ENCODE results near the gene SLC37A1.

The SLC37A1 gene

DNA sequence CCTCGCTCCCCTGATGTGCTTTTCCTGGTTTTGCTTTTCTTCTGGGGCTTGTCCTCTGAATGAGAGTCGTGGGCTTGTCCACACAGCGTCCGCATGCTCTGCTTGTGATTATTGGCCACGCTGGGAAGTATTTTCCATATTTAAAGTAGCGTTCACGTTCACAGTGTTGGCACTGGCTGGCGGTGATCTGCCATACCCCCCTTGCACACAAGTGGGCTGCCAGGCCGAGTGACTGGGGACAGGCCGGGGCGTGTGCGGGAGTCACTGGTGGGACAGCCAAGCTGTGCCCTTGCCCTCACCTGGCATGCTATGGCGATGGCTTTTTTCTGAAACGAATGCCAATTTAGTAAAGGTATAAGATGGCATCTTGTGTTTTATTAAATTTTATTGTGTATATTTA is 32.8 kb downstream of the SLC37A1 start:
- no peaks in the 10 kb centered on the region for H3K27me3 ChIP-seq (ENCODE audit: control insufficient read depth, insufficient read depth, low read length)
- H3K4me3 ChIP-seq (ENCODE audit: low read depth, low read length), result no peak overlapping the region
- H3K9me3 ChIP-seq (ENCODE audit: control insufficient read depth, insufficient read depth, low read length), result no peaks in the 10 kb centered on the region
- H3K4me1 ChIP-seq (ENCODE audit: control insufficient read depth, insufficient read depth, low read length), result peaks cover 14% of the 10 kb centered on the region
- H3K9ac ChIP-seq (ENCODE audit: low read depth, low read length), result no peak overlapping the region
- peaks cover 66% of the 10 kb centered on the region for H3K36me3 ChIP-seq (ENCODE audit: control insufficient read depth, insufficient read depth, low read length)
- no peak overlapping the region for H3K27ac ChIP-seq (ENCODE audit: low read depth, low read length)

GRCh38 chr21:42547001-42547905 is 33.6 kb downstream of the SLC37A1 start:
- H3K4me1 ChIP-seq (ENCODE audit: control insufficient read depth, insufficient read depth, low read length), result peaks cover 14% of the 10 kb centered on the region
- H3K27ac ChIP-seq (ENCODE audit: low read depth, low read length), result no peak overlapping the region
- H3K27me3 ChIP-seq (ENCODE audit: control insufficient read depth, insufficient read depth, low read length), result no peaks in the 10 kb centered on the region
- H3K9ac ChIP-seq (ENCODE audit: low read depth, low read length), result no peak overlapping the region
- peaks cover 60% of the 10 kb centered on the region for H3K36me3 ChIP-seq (ENCODE audit: control insufficient read depth, insufficient read depth, low read length)
- no peak overlapping the region for H3K4me3 ChIP-seq (ENCODE audit: low read depth, low read length)
- no peaks in the 10 kb centered on the region for H3K9me3 ChIP-seq (ENCODE audit: control insufficient read depth, insufficient read depth, low read length)

- Histone ChIP-seq H3K36me3 (ENCODE audit: control insufficient read depth, insufficient read depth, low read length) (peaks cover 53% of the 10 kb centered on the region), H3K27me3 (ENCODE audit: control insufficient read depth, insufficient read depth, low read length) (no peaks in the 10 kb centered on the region), H3K9ac (ENCODE audit: low read depth, low read length) (no peak overlapping the region), H3K27ac (ENCODE audit: low read depth, low read length) (no peak overlapping the region), H3K9me3 (ENCODE audit: control insufficient read depth, insufficient read depth, low read length) (no peaks in the 10 kb centered on the region), H3K4me1 (ENCODE audit: control insufficient read depth, insufficient read depth, low read length) (peaks cover 14% of the 10 kb centered on the region), H3K4me3 (ENCODE audit: low read depth, low read length) (no peak overlapping the region)
Observed at GRCh38 chr21:42547906-42548365, 34.3 kb downstream of the SLC37A1 start.

- H3K9me3 ChIP-seq (ENCODE audit: control insufficient read depth, insufficient read depth, low read length), result no peaks in the 10 kb centered on the region
- H3K4me3 ChIP-seq (ENCODE audit: low read depth, low read length), result no peak overlapping the region
- no peaks in the 10 kb centered on the region for H3K27me3 ChIP-seq (ENCODE audit: control insufficient read depth, insufficient read depth, low read length)
- H3K4me1 ChIP-seq (ENCODE audit: control insufficient read depth, insufficient read depth, low read length), result peaks cover 21% of the 10 kb centered on the region
- no peak overlapping the region for H3K27ac ChIP-seq (ENCODE audit: low read depth, low read length)
- H3K36me3 ChIP-seq (ENCODE audit: control insufficient read depth, insufficient read depth, low read length), result peaks cover 44% of the 10 kb centered on the region
- H3K9ac ChIP-seq (ENCODE audit: low read depth, low read length), result no peak overlapping the region
Observed at GRCh38 chr21:42548687-42549406, 35.2 kb downstream of the SLC37A1 start.

- no peaks in the 10 kb centered on the region for H3K27me3 ChIP-seq (ENCODE audit: control insufficient read depth, insufficient read depth, low read length)
- no peak overlapping the region for H3K27ac ChIP-seq (ENCODE audit: low read depth, low read length)
- no peak overlapping the region for H3K9ac ChIP-seq (ENCODE audit: low read depth, low read length)
- peaks cover 27% of the 10 kb centered on the region for H3K4me1 ChIP-seq (ENCODE audit: control insufficient read depth, insufficient read depth, low read length)
- H3K9me3 ChIP-seq (ENCODE audit: control insufficient read depth, insufficient read depth, low read length), result no peaks in the 10 kb centered on the region
- no peak overlapping the region for H3K4me3 ChIP-seq (ENCODE audit: low read depth, low read length)
- H3K36me3 ChIP-seq (ENCODE audit: control insufficient read depth, insufficient read depth, low read length), result peaks cover 29% of the 10 kb centered on the region
Observed at GRCh38 chr21:42550817-42551216, 37.2 kb downstream of the SLC37A1 start.

- Histone ChIP-seq H3K27ac (ENCODE audit: low read depth, low read length) (no peak overlapping the region), H3K9me3 (ENCODE audit: control insufficient read depth, insufficient read depth, low read length) (no peaks in the 10 kb centered on the region), H3K27me3 (ENCODE audit: control insufficient read depth, insufficient read depth, low read length) (no peaks in the 10 kb centered on the region), H3K9ac (ENCODE audit: low read depth, low read length) (no peak overlapping the region), H3K4me1 (ENCODE audit: control insufficient read depth, insufficient read depth, low read length) (peaks cover 27% of the 10 kb centered on the region), H3K4me3 (ENCODE audit: low read depth, low read length) (no peak overlapping the region), H3K36me3 (ENCODE audit: control insufficient read depth, insufficient read depth, low read length) (peaks cover 17% of the 10 kb centered on the region)
Observed at GRCh38 chr21:42552407-42553336, 39.0 kb downstream of the SLC37A1 start.

- Histone ChIP-seq H3K36me3 (ENCODE audit: control insufficient read depth, insufficient read depth, low read length) (peaks cover 23% of the 10 kb centered on the region; the same call in 1 of the 2 replicates), H3K9ac (ENCODE audit: low read depth, low read length) (no peak overlapping the region), H3K9me3 (ENCODE audit: control insufficient read depth, insufficient read depth, low read length) (no peaks in the 10 kb centered on the region), H3K27me3 (ENCODE audit: control insufficient read depth, insufficient read depth, low read length) (no peaks in the 10 kb centered on the region), H3K4me1 (ENCODE audit: control insufficient read depth, insufficient read depth, low read length) (peaks cover 27% of the 10 kb centered on the region), H3K4me3 (ENCODE audit: low read depth, low read length) (no peak overlapping the region), H3K27ac (ENCODE audit: low read depth, low read length) (no peak overlapping the region)
Observed at GRCh38 chr21:42553435-42553834, 39.8 kb downstream of the SLC37A1 start.

DNA sequence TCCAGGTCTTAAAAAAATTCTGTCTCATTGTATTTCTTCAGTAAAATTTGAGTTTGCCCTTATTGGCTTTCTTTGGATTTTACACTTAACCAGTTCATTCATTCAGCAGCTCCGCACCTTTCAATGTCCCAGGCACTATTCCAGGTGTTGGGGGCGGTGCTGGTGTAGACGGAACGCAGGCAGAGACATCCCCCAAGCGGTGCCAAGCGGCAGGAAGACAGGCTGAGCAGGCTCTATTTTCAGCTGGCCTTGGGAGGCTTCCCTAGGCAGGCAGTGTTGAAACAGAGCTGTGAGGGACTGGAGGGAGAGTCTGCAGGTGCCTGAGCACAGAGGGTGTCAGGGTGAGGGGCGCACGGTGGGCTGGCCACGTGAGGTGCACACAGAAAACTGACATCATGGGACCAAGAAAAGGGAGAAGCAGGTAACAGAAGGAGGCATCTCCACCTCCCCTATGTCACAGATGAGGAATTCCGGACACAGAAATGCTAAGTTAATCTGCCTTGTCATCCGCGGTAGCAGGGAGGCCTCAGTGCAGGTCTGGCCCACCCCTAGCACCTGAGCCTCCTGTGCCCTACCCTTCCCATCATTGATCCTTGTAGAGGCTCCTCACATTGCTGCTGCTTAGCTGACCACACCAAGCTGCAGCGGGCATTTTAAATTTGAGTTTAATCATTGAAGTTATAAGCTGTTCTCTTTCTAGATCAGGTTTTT is 40.8 kb downstream of the SLC37A1 start:
- Histone ChIP-seq H3K27me3 (ENCODE audit: control insufficient read depth, insufficient read depth, low read length) (no peaks in the 10 kb centered on the region), H3K4me3 (ENCODE audit: low read depth, low read length) (no peak overlapping the region), H3K36me3 (ENCODE audit: control insufficient read depth, insufficient read depth, low read length) (peaks cover 19% of the 10 kb centered on the region), H3K9me3 (ENCODE audit: control insufficient read depth, insufficient read depth, low read length) (no peaks in the 10 kb centered on the region), H3K9ac (ENCODE audit: low read depth, low read length) (no peak overlapping the region), H3K4me1 (ENCODE audit: control insufficient read depth, insufficient read depth, low read length) (peaks cover 27% of the 10 kb centered on the region), H3K27ac (ENCODE audit: low read depth, low read length) (no peak overlapping the region)

- peaks cover 22% of the 10 kb centered on the region for H3K36me3 ChIP-seq (ENCODE audit: control insufficient read depth, insufficient read depth, low read length)
- no peak overlapping the region for H3K27ac ChIP-seq (ENCODE audit: low read depth, low read length)
- no peaks in the 10 kb centered on the region for H3K27me3 ChIP-seq (ENCODE audit: control insufficient read depth, insufficient read depth, low read length)
- no peak overlapping the region for H3K4me3 ChIP-seq (ENCODE audit: low read depth, low read length)
- H3K9me3 ChIP-seq (ENCODE audit: control insufficient read depth, insufficient read depth, low read length), result no peaks in the 10 kb centered on the region
- H3K4me1 ChIP-seq (ENCODE audit: control insufficient read depth, insufficient read depth, low read length), result peaks cover 17% of the 10 kb centered on the region
- no peak overlapping the region for H3K9ac ChIP-seq (ENCODE audit: low read depth, low read length)
Observed at GRCh38 chr21:42555756-42556438, 42.2 kb downstream of the SLC37A1 start.

DNA sequence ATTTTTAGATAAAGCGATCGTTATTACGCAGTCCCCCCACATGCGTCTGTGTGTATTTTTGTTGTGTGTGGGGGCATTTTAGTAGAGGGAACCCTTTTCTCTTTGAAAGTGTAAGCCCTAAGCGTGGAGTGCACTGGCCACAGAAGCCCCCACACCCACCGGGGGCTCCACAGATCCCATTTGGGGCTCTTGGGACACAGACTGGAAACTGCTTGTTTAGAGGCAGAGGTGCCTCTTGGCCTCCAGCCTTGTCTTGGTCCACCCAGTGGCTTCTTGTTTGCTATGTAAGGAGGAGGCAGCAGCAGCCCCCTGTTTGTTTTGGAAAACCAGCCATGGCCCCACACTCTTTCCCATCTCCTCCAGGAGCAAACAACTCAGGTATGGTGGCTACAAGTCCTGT is 42.8 kb downstream of the SLC37A1 start:
- no peak overlapping the region for H3K9ac ChIP-seq (ENCODE audit: low read depth, low read length)
- peaks cover 27% of the 10 kb centered on the region for H3K36me3 ChIP-seq (ENCODE audit: control insufficient read depth, insufficient read depth, low read length)
- H3K9me3 ChIP-seq (ENCODE audit: control insufficient read depth, insufficient read depth, low read length), result no peaks in the 10 kb centered on the region
- no peak overlapping the region for H3K4me3 ChIP-seq (ENCODE audit: low read depth, low read length)
- no peak overlapping the region for H3K27ac ChIP-seq (ENCODE audit: low read depth, low read length)
- peaks cover 13% of the 10 kb centered on the region for H3K4me1 ChIP-seq (ENCODE audit: control insufficient read depth, insufficient read depth, low read length)
- no peaks in the 10 kb centered on the region for H3K27me3 ChIP-seq (ENCODE audit: control insufficient read depth, insufficient read depth, low read length)

Data from HUES48 (cell line).